Pons (tissue), 1 donor: ENCODE results near the gene ITPR2.
"Not testable (repeated sequence)": the region's sequence is repeated elsewhere in the genome, so short reads cannot be mapped to it uniquely, and the experiment has no call there.

Source experiments
- DNase-seq: peaks from one replicate; pipeline ENCODE4 v3.0.0-alpha.2; 2016; ENCODE audit warnings: low spot score

The ITPR2 gene

DNA sequence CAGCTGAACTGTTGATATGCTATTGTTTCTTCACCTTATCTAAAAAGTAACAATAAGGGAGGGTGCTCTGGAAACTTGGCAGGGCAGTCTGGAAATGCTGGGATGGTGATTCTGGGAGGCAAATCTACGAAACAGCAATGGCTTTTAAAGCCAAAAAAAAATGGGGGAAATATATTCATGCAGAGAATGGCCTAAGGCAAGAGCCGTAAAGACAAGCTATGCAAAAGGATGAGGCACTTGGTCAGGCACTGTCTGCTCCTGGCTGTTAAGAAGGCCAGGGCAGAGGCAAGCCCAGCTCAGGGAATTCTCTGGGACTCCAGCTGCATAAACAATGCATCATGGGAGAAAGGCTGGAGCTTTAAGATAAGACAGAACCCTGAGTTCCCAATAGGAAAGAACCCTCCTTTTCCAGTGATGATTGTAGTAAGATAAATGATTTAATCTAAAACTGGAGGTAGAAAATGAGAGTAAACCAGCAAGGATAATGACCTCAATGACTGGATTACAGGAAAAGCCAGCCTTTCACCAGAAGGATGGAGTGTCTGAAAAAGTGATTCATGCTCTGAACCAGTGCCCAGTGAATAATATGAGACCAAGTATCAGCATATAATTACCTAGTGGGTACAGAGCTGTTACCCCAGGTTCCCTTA, 46.0 kb downstream of the ITPR2 start:
- no peak for DNase-seq

DNA sequence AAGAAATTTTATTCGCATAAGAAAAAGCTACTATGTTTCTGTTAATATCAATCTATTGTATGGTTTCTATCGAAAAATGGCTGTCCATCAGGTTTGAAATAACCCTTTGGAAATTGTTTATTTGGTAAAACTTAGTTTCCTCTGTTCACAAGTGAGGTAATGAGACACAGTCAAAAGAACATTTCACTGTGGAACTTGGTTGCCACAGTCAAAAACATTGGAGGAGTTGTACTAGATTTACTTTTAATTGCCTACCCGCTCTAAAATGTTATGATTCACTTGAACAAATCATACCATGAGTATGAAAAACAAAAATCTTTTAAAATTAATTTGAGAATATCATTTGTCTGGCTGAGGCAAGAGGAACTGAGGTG, 46.5 kb downstream of the ITPR2 start:
- DNase-seq = no peak

DNA sequence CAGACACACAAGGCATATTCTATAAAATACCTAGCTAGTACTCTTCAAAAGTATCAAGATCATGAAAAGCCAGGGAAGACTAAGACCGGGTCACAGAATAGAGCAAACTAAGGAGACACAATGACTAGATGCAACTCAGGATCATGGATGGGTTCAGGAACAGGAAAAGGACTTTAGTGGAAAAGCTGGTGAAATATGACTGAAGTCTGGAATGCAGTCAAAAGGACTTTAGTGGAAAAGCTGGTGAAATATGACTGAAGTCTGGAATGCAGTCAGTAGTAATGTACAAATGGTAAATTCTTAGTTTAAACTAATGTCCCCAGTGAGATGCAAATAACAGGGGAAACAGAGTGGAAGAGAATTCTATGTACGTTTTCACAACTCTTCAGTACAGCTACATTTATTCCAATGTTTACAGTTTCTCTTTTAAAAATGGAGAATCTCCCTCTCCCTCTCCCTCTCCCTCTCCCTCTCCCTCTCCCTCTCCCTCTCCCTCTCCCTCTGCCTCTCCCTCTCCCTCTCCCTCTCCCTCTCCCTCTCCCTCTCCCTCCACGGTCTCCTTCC, 49.1 kb downstream of the ITPR2 start:
- not testable (repeated sequence) for DNase-seq

DNA sequence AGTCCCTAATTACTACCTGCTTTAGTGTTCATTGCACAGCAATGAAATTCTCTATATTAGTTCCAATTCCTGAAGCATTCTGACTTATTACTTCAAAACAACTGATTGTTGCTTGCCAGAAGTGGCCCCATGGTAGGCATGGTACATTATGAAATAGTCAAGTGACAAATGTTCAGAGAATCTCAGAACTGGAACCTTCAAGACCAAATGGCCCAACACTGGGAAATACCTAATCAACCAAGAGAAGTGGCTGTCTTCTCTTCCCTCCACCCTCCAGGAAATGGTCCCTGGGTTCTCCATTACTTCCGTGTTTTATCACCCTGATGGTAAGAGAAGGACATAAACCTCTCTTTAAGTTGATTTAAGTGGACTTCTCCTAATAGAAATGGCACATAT, 49.9 kb downstream of the ITPR2 start:
- DNase-seq = no peak

DNA sequence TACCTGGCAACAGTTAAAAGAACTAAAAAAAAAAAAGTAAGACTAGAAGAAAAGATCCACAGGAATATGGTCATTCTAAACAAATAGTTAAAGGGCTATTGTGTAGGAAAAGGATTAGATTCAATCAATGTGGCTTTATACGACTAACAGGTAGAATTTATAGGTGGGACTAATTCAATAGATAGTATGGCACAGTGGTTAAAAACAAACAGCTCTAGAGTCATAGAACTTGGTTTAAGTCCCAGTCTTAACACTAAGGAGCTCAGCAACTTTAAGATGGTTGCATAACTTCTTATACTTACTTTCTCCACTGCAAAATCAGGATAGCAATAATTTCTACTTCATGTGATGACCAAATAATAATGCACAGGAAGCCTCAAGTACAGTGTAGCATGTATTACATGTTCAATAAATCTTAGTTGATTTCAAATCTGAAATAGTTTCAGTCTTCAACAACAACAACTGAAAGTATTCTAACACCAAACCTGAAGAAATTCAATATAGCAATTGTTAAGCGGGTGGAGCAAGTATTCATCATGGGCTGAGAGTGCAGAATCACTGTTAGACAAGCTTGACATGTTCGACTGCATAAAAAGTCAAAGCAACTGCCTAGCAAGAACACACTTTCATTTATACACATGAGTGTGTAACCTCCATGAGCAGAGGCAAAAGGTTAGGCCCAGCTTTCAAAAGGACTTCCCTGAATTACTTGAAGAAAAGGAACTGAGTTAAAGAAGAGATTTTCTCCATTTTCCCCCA, 50.4 kb downstream of the ITPR2 start:
- DNase-seq = no peak

DNA sequence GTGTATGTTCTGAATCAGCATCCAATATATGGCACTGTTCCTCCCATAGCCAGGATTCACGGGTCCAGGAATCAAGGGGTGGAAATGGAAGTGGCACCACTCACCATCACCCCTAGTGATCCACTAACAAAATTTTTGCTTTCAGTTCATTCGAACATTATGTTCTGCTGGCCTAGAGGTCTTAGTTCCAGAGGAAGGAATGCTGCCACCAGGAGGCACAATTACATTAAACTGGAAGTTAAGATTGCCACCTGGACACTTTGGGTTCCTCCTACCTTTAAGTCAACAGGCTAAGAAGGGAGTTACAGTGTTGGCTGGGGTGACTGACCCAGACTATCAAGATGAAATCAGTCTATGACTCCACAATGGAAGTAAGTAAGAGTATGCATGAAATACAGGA, 52.3 kb downstream of the ITPR2 start:
- DNase-seq = not testable (repeated sequence)

DNA sequence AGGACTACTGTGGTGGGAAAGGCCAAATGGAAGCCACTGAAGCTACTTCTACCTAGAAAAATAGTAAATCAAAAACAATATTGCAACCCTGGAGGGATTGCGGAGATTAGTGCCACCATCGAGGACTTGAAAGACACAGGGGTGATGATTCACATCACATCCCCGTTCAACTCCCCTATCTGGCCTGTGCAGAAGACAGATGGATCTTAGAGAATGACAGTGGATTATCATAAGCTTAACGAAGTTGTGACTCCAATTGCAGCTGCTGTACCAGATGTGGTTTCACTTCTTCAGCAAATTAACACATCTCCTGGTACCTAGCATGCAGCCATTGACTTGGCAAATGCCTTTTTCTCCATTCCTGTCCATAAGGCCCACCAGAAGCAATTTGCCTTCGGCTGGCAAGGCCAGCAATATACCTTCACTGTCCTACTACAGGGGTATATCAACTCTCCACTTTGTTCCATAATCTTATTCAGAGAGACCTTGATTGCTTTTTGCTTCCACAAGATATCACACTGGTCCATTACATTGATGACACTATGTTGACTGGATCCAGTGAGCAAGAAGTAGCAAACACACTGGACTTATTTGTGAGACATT, 54.7 kb downstream of the ITPR2 start:
- not testable (repeated sequence) for DNase-seq

DNA sequence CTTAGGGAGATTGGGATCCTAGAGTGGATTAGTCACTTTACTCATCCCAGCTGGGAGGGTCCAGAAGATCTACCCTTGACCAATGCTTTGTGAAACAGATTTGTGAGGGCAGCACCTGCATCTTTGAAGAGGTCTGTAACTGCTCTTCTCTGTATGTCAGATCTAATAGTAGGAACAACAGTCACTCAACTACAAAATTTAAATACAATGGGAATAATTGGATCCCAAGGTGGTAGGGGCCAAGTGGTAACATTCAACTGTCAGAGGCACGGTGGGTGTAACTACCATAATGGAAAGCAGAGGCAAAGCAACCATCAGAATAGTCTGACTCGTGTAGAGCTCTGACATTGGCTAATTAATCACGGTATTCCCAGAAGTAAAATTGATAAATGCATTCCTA, 55.8 kb downstream of the ITPR2 start:
- DNase-seq = no peak

DNA sequence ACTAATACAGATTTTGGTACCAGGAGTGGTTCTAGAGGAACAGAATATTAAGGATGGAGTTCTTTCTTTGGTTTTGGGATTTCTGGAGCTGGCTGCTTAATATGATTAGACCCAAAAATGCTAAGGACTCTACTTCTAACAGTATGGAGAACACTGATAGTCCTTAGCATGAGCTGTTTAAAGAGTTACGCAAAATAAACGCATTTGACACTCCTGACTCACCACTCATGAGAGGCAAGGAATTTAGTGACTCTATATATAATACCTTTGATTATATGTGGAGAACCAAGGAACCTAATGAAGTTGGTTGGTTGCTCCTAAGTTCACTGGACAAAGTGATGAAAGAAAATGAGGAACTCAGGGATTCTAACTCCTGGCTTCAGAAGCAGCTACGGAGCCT, 57.0 kb downstream of the ITPR2 start:
- DNase-seq = not testable (repeated sequence)

DNA sequence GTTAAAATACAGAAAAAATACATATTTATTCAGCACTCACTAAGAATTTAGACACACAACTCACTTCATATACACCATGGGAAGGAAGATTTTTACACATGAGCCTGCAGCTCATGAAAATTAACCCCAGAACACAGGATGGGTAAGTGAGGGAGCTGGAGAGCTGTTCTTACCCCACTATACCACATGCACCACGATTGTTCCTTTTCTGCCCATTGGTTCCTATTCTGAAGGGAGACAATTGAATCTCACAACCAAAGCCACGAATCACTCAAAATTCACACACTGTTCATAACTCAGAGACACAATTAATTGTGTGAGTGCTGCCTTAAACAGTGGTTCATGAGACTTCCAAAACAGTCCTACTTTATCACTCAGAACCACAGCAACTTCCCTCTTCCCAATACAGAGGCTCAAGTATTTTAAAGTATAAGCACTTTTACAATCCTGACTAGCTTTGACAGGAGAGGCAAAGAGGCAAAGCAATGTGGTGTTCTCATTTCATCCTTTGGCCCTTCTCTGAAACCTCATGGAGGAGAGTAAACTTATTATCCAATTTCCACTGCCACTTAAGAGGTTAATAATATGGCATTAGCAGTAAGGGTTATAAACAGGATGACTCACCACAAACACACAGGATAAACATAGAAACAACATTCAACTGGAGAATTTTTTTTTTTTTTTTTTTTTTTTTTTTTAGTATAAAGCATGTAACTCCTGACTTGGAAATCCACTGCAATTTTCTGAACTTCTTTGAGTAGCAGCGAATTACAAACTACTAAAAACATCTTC, 59.5 kb downstream of the ITPR2 start:
- DNase-seq = no peak

DNA sequence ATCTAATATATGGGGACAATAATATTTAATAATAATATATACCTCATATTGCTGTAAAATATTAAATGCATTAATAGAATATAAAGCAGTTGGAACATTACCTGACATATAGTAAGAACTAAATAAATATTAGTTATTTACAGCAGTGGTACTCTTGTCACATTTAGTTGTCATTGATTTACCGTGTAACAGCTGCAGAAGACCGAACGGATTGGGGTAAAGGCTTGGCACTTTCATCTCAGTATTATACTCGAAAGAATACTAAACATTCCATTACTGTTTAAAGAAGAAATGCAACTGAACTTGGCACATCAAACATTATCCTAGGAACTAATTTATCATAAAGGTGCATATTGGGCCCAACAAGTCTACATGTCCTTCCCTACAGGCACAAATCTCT, 61.1 kb downstream of the ITPR2 start:
- no peak for DNase-seq

DNA sequence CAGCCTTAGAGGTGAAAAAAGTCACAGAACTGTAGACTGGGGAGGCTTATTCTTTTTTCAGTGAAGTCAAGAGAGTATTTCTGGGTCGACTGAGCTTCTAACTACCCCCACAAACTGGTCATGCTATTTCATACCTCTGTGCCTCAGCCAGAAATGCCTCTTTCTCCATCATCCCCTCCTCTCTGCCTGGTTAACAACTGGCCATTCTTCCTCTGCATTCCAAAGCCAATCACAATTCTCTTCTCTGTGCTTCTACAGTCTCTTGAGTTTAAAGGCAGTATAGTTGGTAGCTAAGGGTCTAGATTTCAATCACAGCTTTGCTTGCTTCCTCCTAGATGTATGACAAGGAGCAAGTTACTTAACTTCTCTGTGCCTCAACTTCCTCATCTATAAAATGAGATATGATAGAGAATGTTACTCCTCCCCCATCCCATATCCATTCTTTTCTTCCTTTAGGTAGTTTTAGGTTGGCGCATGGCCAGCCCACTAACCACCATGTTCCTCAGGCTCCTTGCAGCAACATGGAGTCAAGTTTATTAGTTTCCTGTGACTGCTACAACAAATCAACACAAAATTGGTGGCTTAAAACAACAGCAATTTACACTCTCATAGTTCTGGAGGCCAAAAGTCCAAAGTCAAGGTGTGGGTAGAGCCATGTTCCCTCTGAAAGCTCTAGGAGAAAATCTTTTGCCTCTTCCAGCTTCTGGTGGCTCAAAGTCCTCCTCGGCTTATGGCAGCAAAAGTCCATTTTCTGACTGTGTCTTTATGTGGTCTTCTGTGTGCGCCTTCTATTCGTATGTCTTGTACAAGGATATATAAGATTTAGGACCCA, 62.5 kb downstream of the ITPR2 start:
- DNase-seq = no peak

DNA sequence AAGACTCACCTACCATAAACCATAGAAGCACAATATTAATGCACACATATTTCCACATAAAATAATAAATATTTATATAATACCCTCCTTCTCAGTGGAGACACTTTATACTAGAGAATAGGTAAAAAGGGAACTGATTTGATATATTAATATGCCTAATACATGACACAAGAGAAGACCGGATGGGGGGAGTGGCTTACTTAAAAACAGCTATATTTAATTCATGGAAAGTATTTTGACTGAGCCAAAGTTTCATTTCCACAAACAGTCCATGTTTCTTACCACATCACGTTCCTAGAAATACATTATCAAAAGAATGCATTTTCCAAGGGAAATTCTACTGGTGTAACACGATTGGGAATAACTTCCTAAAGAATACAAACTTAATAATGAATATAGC, 63.4 kb downstream of the ITPR2 start:
- no peak for DNase-seq

DNA sequence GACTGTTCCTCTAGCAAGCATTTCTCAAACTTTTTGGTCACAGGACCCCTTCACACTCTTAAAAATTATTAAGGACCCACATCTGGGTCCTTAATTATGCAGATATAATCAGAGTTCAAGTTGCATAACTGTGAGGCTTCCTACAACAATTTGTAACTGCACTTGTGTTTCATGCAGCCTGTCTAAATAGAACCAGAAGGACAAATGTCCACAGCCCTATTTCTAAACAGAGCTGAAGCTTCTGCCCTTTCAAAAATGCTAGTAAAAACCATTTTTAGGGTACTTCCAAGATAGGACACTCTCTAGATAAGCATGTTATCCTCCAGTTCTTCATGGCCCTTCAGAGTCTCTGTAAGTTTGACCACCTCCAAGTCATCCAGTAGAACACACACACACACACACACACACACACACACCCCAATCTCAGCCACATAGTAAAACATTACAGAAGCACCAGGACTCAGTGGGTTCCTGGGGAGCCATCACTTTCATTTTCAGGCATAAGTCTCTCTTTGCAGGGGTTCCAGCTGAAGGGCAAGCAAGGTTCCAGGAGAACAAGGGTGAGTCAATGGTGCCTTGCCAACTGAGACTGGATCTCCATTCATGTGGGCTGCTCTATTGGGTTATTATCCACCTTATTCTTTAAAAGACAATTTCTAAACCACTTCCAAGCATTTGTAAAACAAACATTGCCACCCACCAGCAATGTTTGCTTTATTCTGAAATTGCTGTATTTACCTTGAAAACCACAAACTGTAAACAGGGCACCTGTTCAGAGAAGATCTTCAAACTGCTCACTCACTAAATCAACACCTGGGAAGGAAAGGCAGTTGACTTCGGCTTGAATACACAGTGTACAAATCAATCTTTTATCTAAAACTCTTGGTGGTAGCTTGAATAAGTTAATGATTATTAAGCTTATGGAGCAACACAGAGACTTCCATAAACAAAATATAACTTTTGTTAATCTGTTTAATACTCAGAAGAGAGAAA, 64.1 kb downstream of the ITPR2 start:
- no peak for DNase-seq

DNA sequence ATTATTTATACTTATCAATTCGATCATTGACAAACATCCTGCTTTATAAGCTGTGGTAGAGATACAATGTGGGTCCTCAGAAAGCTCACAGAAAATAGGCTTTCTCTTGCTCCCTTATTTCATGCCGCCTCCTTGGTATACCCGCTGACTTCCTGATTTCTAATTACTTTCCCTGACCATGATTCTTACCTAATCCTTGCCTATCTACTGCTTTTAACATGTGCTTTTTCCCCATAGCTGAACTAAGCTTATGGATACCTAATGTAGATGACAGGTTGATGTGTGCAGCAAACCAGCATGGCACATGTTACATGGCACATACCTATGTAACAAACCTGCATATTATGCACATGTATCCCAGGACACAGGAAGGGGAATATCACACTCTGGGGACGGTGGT, 65.1 kb downstream of the ITPR2 start:
- no peak for DNase-seq

DNA sequence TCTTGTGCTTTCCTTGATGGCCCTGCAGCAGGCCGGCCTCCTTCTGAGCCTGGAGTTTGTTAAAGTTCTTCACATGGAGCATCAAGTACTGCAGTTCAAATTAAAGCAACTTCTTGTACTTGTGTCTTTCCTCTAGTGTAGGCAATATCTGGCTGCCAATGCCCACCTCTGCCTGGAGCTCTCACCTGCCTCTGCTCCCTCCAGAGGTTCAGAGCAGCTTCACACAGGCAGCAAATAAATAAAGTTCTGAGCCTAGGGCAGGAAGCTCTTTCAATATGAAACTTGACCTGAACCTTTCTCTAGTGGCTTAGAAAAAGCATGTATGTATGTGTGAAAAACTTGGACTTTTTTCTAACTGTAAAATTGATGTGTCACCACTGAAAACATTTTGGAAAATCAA, 65.9 kb downstream of the ITPR2 start:
- DNase-seq = no peak

DNA sequence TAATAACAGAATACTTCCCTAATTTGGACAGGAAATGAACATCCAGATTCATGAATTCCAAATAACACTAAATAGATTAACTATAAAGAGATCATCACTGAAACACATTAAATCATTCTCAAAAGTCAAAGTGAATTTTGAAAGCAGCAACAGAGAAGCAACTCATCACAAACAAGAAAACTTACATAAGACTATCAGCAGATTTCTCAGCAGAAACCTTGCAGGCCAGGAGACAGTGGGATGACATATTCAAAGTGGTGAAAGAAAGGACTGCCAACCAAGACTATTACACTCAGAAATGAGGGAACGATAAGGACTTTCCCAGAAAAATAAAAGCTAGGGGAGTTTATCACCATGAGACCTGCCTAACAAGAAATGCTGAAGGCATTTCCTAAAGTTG, 70.8 kb downstream of the ITPR2 start:
- no peak for DNase-seq

DNA sequence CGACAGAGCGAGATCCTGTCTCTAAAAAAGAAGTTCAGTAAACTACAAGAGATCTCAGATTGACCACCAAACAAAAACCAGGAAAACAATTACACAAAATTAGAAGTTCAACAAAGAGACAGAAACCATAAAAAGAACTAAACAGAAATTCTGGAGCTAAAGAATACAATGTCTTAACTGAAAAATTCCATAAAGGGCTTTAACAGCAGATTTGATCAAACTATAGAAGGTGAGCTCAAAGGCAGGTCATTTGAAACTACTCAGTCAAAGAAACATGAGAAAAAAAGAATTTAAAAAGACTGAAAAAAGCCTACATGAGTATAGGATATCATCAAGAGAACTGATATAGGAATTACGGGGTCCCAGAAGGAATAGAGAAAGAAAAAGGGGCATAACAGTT, 71.2 kb downstream of the ITPR2 start:
- no peak for DNase-seq

DNA sequence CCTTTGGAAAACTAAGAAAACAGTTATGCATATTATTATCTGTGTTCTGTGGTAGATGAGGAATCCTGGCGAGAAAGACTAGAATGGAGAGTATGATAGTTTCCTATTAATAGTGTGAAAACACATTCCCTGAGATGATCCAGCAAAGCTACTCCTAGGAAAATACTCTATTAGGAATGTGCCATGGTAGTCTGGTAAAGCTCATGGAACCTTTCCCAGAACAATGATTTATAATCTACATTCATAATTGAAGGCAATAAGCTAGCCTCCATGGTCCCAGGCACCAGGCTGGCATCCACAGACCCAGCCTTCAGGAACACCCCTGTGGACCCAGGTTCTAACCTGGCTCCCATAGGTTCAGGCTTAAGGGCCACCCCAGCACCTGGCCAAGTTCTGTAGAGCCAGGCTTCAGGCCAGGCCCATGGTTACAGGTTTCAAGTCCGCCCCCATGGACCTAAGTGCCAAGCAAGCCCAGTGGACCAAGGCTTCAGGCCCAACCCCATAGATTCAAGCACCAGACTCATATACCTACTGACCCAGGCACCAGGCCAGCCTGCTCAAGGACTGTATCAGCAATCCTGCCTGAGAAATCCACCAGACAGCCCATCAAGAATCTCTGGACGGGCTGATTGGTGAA, 72.2 kb downstream of the ITPR2 start:
- DNase-seq = no peak

DNA sequence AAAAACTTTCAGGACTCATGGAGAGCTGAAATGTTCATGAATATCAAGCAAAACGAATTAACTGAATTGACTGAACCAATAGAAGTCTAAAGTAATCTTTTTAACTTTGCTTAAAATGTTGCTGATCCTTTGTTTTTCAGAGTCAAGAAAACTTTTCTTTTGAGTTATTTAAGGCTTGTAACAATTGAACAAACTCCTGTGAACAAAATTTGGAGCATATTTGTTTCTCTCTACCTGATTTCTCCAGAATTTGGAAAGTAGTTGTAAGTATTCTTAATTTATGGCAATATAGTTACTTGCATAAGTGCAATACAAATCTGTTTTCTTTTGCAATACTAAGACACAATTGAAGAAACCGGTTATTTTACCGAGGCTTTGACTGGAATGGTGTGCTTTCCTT, 77.6 kb downstream of the ITPR2 start:
- not testable (repeated sequence) for DNase-seq
